Skin epidermis (tissue), 12 donors: ENCODE data around the gene CDC37L1.

Experiments
- H3K27ac ChIP-seq, 21 experiments: fragments of 200-600 bp; sonication (generic) in 11 of 21; one replicate each; pipeline ENCODE4 v1.5.0; 2020; ENCODE audit warnings: mild to moderate bottlenecking in 3 of 21, inconsistent platforms in 2 of 21, moderate library complexity in 2 of 21
- H3K4me3 ChIP-seq, 7 experiments: fragments of 200-600 bp; sonication (generic) in 2 of 7; one replicate each; pipeline ENCODE4 v1.5.0; 2020; ENCODE audit warnings: inconsistent platforms in 2 of 7, mild to moderate bottlenecking in 2 of 7, moderate library complexity in 1 of 7

Gene CDC37L1

DNA sequence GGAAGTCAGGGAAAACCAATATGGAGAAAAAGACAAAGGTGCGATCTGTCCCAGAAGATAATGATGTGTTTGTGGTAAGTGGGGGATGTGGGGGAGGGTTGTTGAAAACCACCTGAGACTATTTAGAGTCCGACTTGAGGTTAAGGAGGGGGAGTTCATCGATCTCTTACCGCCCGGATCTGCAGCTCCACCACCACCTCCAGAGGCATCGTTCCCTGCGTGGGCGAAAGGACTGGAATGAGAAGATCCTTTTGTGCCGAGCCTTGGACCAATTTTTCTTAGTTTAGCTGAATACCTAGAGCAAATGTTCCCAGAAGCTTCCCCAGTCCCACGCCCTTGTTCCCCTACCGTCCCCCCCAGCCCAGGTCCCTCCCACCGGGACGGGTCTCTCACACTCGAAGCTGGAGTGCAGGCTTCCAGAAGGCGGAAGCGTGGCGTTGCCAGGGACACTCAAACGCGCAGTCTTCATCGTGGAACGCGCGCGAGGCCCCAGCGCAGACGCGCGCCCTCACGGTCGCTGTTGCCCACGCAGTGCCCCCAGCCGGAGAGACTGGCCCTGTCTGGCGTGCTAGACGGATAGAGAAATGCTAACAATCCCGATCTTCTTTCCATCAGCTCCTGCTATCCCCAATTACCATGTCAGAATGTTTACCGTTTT is 13.2 kb upstream of the CDC37L1 start, which contains the start of gene SPATA6L:
SPATA6L (minus strand) TSS at position 439 of the 658 bp plus-strand sequence; CDS start at position 209, 230 bp downstream.
- H3K27ac ChIP-seq, result peak within 1 kb of the TSS in 16 of 21 experiments; percentile 7 to 87 (median 66)

DNA sequence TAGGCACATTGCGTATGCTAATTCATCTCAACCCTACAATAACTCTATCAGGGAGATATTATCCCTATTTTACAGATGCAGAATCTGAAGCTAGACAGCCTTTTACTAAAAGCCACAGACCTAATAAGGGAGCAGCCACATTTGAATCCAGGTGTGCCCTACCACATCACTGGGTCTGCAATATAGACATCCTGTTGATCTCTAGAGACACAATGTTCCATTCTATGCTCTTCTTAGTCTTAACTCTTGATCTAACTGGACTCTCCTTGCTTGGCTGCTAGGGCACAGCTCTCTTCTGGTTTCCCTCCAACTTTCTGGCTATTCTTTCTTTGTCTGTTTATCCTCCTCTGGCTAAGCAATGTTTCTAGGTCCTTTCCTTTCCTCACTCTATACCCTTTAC is 11.7 kb upstream of the CDC37L1 start:
- H3K4me3 ChIP-seq, result no peak overlapping the region

More for the DNA sequence above, 13.2 kb upstream of the CDC37L1 start, which contains the start of gene SPATA6L:
- H3K4me3 ChIP-seq, result peak within 1 kb of the TSS; percentile 22 to 52 (median 37)

DNA sequence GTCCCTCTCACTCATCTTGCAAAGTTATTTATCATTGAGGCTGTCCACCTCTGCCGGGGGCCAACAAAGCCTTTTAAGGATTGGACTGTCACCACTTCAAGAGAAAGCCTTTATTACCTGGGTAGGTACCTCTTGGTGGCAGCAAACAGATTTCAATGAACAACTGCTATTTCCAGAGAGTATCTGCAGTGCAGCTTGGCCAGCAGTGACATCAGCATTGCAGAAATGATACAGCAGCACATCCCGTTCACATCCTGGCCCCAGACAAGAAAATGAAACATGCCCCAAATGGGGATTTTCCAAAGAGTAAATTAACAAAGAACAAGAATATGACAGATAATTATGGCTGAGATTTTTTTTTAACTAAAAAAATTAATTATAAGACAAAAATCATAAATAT is 10.8 kb upstream of the CDC37L1 start:
- Histone ChIP-seq H3K27ac (no peak overlapping the region), H3K4me3 (no peak overlapping the region)

More for the DNA sequence above, 11.7 kb upstream of the CDC37L1 start:
- H3K27ac ChIP-seq, result no peak overlapping the region

DNA sequence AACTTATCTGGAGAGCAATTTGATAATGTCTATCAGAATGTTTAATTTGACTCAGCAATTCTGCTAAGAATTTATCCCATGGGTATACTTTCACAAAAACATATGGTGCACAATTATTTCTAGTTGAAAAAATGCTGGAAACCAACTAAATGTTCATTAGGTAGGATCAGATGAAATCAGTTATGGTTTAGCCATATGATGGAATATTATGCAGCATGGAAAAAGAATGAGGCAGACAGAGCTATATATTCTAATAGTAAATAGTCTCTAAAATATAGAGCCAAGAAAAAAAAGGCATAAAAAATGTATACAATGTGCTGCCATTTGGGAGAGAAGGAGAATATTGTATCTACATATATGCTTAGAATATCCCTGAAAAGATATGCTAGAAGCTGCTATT is 9.5 kb upstream of the CDC37L1 start:
- H3K27ac ChIP-seq, result no peak overlapping the region
- no peak overlapping the region for H3K4me3 ChIP-seq

DNA sequence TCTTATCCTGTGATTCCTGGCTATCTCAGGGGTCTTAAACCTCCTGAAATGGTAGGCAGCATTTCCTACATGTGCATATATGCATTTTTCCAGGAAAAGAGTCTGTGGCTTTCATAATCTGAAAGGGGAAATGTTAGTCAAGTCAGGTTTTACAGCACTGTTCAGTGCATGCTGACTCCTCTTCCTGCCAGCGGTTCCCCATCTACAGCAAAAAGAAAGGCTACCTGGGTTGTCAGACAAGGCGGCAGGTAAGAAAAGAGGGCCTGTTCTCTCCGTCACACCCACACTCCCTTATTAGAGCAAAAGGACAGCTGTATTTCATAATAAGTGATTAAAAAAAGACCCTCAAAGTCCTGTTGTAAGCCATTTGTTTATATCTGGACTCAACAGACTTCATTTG is 8.8 kb upstream of the CDC37L1 start:
- H3K27ac ChIP-seq, result no peak overlapping the region
- H3K4me3 ChIP-seq, result no peak overlapping the region

DNA sequence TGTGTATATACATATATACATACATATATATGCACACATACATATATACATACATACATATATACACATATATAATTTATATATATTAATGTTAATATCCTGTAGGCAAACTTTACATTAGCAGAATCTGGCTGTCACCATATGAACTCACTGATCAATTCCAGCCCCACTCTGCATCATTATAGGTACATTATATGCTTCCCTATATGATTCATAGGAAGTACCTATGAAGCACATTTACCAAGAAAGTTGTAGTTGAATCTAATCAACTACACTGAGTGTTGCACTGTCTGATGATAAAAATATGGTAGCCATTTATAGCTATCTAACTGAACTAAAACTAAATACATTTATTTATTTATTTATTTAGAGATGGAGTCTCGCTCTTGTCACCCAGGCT is 7.6 kb upstream of the CDC37L1 start:
- no peak overlapping the region for H3K27ac ChIP-seq
- H3K4me3 ChIP-seq, result no peak overlapping the region

DNA sequence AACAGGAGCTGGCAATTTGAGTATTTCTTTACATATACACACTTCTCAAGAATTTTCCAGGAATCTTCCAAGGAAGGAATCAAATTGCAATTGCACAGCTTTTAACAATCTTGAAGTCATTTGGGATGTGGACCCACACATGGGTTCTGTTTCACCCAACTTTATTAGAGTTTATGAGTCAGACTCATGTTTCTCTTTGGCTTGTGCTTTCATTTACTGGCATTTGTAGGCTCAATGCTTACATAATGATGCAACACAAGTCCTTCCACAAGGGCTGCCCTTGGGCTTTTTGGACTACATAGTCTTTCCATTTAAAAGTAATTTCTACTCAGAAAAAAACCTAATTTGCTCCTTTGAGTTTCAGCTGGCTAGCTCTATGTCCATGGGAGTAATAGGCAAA is 4.6 kb upstream of the CDC37L1 start:
- Histone ChIP-seq H3K27ac (peak overlapping the region in 5 of 21 experiments; percentile 22 to 55 (median 26)), H3K4me3 (no peak overlapping the region)

DNA sequence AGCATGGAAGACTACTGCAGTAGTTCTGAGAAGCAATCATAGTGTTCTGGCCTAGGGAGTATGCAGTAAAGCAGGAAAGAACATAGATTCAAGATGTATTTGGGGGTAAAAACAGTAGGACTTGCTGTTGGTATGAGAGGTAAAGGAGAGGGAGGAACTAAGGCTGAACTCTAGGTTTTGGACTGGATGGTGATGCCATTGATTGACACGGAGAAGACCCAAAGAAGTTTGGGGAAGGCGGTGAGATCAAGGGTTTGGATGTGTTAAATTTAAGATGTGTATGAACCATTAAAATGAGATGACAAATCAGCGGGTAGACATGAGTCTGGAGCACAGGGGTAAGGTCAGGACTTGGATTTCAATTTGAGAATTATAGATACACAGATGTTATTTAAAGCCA is 2.0 kb upstream of the CDC37L1 start:
- Histone ChIP-seq H3K27ac (no peak overlapping the region), H3K4me3 (no peak overlapping the region)

DNA sequence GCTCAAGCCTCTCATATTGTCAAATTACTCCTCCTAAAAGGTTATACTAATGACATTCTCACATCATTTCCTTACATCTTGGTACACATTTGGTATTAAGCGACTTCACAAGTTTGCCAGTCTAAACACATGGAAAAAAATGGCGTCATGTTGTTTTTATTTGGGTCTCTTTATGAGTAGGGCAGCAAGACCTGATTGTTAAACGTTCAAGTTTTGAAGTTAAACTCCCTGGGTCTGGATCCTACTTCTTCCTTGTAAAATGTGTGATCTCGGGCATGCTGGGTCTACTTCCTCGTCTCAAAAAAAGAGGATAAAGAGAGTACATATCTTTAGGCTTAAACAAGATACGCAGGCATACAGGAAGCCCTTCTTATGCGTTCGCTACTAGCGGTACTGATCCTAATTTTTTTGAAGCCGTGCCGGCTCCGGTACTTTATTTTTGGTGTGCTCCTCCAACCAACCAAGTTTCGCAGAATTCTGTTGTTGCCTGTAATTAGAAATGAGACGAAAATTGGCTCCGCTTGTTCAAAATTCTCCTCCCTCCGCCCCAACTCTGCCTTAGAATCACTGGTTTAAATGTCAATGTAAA is 596 bp upstream of the CDC37L1 start:
- peak overlapping the region; percentile 57 to 80 (median 71) for H3K4me3 ChIP-seq

DNA sequence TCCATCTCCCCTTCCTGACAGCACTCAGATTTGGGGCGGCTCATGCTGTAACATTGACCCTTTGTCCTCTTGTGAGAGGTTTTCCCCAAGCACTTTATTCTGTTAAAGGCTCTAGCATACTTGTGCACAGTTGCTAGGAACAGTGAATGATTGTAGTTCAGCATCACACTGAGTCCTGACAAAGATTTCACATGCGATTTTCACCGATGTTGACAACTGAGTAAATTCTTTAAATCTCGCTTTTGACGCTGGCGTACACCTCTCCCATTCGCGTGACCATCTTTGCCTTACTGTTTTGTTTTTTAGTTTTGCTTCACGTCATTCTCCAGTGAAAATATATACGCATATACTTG is 780 bp downstream of the CDC37L1 start:
- H3K4me3 ChIP-seq, result peak overlapping the region; percentile 57 to 80 (median 71)
- peak overlapping the region; percentile 87 to 99 (median 96) for H3K27ac ChIP-seq

More for the DNA sequence above, 596 bp upstream of the CDC37L1 start:
- peak overlapping the region; percentile 57 to 99 (median 96) for H3K27ac ChIP-seq

DNA sequence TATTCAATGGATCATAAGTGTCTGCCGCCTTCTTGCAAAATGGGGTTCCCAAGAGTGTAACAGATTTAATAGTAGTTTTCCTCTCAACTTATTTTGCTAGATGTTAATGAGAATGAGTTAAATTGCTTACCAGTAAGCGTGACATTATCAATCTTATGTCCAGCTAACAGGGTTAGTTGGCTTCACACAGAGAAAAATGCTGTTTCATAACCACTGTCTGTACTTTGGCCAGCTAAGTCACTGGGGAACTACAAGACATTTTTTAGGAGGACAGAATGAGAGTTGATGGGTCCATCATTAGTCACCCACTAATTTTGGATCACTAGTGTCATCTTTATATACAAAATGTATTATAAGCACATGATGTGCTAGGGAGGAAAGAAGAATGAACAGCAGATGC is 1.4 kb downstream of the CDC37L1 start:
- H3K27ac ChIP-seq, result peak overlapping the region in 11 of 21 experiments; percentile 95 to 99 (median 98)
- H3K4me3 ChIP-seq, result peak overlapping the region in 5 of 7 experiments; percentile 60 to 80 (median 71)

DNA sequence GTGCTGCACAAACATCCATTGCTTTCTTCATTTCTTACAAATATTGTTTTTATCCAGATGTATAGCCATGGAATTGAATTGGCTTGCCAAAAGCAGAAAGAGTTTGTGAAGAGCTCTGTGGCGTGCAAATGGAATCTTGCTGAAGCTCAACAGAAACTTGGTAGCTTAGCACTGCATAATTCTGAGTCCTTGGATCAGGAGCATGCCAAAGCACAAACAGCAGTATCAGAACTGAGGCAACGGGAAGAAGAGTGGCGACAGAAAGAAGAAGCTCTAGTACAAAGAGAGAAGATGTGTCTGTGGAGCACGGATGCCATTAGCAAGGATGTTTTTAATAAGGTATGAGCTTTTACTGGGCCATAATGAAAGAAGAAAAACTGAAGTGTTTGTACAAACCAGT is 5.5 kb downstream of the CDC37L1 start:
- H3K27ac ChIP-seq, result no peak overlapping the region
- H3K4me3 ChIP-seq, result no peak overlapping the region

DNA sequence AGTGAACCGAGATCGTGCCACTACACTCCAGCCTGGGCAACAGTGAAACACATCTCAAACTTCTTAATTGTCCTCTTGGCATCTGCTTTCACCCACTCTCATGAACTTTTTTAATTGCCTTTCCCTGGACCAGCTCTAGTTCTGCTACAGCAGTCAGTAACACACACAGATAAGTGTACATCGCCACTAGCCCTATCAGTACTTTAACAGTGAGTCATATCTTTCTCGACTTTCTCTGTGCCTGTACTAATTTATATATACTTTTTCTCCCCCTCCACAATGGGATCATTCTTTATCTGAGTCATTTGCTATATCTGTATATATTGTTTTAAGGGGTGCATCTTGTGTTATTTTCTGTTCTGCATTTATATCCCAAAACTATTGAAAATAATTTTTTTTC is 6.7 kb downstream of the CDC37L1 start:
- Histone ChIP-seq H3K4me3 (no peak overlapping the region), H3K27ac (no peak overlapping the region)

DNA sequence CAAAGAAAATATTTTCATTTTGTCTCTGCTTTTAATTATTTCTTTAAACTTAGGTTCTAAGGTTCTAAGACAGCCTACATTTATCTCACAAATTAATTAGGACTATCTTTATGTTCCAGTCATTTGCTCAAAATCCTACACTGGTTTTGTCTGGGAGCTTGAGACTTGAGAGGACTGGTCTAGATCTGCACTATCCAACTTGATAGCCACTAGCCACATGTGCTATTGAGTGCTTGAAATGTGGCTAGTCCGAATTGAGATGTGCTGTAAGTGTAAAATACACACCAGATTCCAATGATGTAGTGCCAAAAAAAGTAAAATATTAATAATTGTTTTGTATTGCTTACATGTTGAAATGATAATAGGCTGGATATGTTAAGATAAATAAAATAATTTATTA is 7.2 kb downstream of the CDC37L1 start:
- Histone ChIP-seq H3K27ac (no peak overlapping the region), H3K4me3 (no peak overlapping the region)

DNA sequence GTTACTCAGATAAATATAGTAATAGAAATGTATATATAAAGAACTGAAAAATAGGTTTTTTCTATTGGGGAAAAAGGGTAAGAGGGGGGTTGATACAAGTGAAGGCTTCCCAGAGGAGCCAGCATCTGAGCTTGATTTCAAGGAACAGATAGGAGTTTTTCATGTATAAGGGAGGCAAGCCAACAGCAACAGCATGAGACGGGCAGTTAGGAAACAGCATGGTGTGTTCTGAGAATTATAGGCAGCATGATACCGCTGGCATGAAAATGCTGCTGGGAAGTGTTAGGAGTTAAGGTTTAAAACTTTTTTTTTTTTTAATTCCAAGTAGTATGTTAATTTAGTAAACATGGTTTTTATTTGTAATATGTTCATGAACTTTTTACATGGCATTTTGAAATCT is 9.7 kb downstream of the CDC37L1 start:
- H3K27ac ChIP-seq, result no peak overlapping the region
- no peak overlapping the region for H3K4me3 ChIP-seq

DNA sequence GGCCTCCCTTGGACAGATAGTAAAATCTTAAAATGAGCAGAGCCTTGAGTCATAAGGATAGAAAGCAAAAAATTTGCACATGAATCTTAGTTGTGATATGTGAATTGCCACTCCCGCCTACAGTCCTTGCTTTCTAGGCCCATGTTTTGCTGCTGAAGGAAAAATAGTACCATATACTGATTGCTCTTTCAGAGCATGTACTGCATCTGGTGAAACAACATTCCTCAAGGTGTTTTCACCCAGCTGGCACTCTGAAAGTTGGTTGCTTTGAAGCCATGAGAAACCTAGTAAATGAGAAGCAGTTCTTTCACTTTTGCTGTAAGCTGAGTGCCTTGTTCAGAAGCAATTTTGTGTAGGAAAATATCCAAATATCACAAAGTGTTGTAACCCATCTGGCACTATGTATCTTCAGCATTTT is 10.3 kb downstream of the CDC37L1 start:
- H3K27ac ChIP-seq, result peak overlapping the region in 4 of 21 experiments; percentile 4 to 35 (median 8)
- H3K4me3 ChIP-seq, result no peak overlapping the region

DNA sequence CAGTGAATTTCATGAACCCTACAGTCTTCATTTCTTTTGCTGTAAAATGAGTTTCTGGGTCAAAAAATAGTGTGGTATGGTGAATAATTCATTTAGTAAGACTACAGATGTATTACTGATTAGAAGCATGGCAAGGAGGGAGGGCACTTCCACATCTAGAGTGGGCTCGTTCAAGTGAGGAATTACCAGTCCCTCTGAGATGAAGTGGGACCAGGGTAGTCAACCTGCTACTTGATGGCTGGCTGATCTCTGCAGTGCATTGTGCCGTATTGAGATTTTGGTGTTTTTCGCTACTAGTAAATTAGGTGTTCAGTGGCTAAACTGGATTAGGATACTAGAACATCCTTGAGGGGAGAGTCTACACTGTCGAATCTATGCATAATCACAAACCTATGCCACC is 10.8 kb downstream of the CDC37L1 start:
- no peak overlapping the region for H3K4me3 ChIP-seq
- H3K27ac ChIP-seq, result peak overlapping the region in 3 of 21 experiments; percentile 4 to 12 (median 4)

DNA sequence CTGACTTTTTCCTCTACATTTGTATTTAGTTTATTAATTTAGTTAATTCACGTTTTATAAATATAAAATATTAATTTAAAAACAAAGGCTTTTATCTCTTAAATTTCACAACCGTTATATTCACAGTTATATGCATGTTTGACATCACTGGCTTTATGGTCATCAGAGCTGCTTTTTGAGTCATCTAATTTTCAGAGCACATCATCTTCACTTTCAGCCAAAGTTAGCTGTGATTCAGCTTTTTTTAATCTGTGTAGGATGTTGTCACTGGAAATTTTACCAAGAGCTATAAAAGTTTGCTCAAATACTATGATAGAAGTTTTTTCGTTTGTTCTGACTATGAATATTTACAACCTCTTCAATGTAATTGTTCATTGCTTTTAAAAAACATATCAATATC is 12.4 kb downstream of the CDC37L1 start:
- no peak overlapping the region for H3K4me3 ChIP-seq
- peak overlapping the region in 1 of 21 experiments; percentile 14 for H3K27ac ChIP-seq

DNA sequence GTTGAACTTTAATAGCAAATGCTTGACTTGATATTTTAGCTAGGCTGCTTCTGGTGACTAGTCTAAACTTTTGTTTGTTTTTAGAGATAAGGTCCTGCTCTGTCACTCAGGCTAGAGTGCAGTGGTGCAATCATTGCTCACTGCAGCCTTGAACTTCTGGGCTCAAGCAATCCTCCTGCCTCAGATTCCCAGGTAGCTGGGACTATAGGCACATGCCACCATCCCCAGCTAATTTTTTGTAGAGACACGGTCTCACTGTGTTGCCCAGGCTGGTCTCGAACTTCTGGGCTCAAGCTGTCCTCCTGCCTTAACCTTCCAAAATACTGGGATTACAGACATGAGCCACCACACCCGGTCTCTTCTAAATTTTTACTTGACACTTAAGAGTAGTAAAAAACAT is 20.7 kb downstream of the CDC37L1 start:
- no peak overlapping the region for H3K4me3 ChIP-seq
- no peak overlapping the region for H3K27ac ChIP-seq

DNA sequence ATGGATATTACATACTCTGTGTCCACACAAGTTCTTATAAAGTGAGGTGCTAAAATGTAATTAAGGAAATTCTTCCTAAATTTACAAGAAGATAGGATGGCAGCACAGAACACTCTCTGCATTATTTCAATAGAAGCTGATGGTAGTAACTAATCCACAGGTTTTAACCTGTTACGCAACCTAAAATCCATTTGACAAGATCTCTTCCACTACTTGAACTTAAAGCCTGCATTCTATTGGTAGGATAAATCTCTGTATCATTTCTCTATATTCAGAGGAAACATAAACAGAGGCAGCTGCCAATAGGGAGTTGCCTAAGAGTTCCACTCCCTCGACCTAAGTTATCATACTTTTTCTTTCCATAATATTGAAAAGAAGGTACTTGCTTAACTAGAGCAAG is 21.6 kb downstream of the CDC37L1 start:
- no peak overlapping the region for H3K4me3 ChIP-seq
- no peak overlapping the region for H3K27ac ChIP-seq

DNA sequence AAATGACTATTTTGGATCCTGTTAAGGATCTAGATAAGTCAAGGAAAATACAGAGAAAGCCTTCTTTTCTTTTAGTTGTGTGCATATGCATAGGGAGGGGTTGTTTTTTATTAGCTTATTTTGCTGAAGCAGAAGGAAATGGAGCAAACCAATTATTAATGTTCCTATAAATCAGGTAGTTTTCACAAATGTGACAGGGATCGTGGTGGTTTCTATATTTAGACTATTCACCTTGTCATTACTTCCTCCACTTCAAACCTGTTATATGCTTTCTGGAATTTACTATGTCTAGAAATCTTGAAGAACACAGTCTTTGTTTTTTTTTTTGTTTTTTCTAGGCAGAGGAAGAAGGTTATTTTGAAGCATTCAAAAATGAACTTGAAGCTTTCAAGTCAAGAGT is 22.2 kb downstream of the CDC37L1 start:
- Histone ChIP-seq H3K4me3 (no peak overlapping the region), H3K27ac (no peak overlapping the region)
